ENCODE results near the gene TLE4.

Gene TLE4

DNA sequence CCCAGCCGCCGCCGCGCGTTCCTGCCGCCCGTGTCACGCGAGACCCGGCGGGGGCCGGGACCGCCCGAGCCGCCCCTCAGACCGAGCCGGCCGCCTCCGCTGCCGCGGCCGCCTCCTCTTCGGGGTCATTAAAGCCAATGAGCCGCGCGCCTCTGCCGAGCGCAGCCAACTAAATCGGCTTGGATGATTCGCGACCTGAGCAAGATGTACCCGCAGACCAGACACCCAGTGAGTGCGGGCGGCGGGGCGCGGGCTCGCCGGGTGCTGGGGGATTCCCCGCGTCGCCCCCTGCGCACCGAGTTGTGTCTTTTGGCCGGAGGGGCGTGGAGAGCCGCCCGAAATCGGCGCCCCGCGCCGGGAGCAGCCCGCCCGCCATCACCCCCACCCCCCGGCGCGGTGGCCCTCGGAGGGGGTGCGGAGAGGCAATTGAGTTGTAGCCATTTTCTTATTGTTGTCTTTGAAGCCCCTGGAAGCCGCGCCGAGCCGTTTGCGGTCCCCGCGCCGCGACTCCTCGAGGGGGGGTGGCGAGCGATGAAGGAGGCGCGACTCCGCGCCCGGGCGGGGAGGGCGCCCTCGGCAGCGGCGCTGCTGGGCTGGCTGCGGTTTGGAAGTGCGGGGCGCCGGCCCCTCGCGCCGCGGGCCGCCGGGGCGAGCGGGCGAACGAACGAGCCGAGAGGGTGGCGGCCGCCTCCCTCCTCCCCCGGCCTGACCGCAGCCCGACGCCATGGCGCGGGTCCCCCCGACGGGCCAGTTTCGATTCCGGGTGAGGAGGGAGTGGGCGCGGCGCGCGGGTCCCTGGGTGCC is 1.0 kb downstream of the TLE4 start:
- peak in 1 of 2 experiments; percentile 29 for DNase-seq

DNA sequence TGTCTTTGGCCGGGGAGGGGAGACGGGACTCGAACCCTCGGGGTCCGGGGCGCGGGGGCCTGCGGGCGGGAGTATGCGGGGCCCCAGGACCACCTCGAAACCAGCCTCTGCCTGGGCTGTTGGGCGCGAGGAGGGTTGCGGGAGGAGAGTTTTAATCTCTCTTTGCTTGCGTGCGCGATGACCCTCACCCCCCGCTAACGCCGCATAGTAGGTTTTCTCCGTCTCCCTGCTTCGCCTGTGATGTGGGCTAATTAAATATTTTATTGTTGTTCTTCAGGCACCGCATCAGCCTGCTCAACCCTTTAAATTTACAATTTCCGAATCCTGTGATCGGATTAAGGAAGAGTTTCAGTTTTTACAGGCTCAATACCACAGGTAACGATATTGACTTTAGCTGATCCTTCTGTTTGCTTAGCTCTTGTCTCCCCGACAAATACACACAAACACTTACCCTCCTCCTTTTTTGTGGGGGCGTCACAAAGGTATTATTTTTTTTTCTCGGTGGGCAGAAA is 1.7 kb downstream of the TLE4 start:
- no peak for DNase-seq

DNA sequence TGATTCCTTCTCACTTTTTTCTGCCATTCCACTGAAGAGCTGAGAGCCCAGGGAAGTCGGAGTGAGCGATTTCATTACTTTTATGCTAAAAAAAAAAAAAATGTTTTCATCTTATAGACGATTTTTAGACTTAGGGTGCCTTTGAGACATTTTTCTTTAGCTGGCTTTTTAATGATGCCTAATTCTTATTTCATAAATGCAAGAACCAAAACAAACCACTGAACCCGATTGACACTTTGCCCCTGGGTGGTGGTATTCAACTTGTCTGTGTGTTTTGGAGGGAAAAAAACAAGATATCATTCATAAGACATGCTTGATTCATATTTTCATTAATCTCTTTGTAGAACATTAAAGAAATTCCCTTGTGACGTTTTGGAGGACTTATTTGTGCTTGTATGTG is 2.4 kb downstream of the TLE4 start:
- DNase-seq: no peak

DNA sequence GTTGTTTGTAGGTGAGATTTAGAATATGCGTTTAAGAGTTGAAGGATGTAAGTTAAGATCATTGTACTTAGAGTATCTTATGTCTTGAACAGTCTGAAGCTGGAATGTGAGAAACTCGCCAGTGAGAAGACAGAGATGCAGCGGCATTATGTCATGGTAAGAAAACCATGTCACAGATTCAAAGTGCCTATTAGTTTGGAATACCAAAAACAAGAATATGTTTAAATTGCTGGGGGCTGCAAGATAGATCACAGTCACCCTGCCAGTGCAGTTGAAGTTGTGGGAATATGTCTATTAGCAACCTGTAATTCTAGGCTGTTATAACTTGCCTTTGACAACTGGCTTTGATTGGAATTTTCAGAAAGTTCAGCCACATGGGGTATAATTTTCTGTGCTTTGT is 3.0 kb downstream of the TLE4 start:
- DNase-seq: no peak

DNA sequence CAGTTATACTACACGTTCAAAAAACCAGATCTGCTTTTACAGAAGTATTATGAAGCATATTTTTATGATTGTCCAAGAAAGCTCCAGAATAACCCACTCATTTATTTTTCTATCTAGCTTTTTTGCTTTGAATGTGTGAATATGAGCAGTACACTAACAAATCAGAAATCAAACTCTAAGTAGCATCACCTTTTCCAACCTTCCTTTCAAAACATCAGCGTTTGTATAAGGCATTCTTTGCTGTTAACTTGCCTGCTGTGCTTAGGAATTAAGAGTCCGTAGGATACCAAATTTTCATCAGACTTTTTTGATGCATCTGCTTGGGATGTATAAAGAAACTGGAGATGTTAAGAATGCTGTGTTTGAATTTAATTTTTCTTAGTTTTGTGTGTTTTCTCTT is 3.8 kb downstream of the TLE4 start:
- no peak for DNase-seq

DNA sequence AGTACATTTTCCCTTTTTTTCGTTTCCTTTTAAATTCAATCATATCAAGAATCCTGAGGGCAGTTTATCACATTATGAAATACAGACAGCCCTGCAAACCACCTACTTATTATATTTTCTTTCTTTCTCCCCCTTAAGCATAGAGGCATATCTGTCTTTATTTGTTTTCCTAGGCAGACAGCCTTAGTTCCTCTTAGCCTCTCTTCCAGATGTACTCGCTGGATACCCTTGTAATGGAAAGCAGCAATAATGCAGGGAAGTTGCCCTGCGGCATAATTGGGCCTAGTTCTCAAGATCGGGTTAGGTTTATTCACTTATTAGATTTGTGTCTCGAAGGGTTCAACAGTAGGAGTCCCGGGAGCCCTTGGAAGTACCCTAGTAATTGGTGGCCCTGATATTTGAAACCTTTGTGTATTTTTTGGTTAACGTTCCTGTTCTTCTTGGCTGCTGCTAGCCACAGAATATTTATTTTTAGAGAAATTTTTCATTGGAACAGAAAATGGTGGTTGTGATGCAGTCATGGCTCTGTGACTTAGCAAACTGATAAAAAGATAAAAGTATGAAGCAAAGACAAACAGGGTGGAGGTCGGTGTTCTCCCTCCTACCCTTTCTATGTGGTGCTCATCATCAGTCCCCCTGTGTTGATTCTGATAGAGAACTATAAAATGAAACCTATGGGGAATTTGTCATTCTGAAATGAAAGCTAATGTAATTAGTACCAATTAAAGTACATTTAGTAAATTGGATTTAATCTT is 6.4 kb downstream of the TLE4 start:
- DNase-seq: no peak

DNA sequence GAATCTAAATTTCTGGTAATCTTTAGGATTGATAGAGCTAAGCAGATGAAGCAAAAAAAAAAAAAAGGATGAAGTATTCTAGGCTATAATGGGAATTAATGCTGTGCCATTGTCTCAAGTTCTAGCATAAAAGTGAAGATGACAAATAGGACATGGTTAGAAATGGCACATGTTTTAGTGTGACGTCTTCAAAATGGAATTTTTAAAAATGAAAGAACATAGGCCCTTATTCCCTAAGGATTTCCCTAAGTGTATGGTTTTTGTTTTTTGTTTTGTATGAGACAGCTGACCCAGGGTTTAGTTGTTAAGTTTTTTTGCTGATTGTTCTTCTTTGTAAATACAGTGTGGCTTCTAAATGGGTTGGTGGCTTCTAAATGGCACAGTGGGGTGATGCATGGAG is 7.1 kb downstream of the TLE4 start:
- no peak for DNase-seq

DNA sequence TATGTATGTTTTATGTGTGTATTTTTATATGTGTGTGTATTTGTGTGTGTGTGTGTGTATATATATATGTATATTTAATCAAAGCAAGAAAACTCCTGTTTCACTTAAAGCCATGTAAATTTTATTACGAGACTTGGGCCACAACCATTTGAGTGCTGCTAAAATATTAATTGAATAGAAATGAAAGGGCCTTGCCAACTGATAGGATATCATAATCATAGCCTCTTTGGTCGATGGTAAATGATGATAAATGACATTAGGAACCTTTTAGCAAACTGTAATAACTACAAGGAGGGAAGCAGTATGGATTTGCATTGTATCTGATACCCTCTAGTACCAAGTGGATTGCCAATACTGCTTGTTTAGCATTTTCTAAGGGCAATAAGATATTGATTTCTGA is 7.9 kb downstream of the TLE4 start:
- no peak for DNase-seq

DNA sequence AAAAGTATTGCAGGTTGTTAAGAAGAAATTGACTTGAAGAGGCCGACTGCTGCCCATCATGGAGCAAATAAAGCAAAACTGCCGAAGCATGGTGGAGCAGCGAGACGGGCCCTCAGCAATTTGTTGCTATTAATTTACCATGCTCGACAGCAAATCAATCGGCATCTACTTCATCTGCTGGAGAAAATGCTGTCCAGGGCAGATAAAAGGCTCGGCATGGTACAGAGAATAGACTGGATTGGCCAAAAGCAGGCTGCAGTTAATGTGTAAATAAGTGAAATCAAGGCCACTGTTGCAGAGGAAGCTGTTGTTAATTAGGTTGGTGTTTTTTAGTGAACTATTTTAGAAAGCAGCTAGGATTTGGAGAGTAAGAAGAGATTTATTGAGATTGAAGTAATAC is 8.3 kb downstream of the TLE4 start:
- DNase-seq: no peak

DNA sequence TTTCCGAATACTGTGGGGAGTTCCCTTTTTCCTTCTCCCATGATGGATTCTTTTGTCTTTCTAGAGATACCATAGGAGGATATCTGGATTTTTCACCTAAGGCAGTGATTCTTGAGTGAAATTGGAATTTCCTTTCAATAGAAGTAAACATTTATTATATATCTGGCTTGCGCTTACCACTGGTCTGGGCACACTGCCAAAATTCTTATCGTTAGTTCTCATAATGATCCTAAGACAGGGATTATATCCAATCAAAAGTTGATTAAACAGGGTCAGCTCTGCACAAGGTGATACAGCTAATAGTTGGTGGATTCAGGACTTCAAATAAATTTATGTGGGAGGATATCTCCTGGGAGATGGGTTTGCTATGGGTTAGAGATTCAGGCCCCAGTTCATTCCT is 9.6 kb downstream of the TLE4 start:
- DNase-seq: no peak

DNA sequence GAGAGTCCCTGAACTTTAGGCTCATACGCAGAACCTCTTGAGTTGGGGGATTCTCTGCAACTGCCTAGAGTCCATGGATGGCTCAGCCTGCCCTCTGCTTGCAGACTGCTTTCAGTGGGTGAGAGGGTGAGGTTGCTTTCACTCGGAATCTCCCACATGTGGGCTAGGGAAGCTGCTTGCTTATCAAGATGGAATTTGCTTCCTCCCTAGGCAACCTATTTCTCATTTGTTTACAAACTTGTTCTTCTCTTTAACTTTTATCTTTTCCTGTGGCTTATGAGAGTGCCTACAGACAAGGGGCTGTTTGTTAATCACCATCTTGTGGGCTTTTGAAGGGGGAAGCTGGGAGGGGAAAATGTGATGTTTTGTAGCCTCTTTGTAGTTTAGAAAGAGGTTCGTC is 10.0 kb downstream of the TLE4 start:
- DNase-seq: peak in 1 of 2 experiments; percentile 64

DNA sequence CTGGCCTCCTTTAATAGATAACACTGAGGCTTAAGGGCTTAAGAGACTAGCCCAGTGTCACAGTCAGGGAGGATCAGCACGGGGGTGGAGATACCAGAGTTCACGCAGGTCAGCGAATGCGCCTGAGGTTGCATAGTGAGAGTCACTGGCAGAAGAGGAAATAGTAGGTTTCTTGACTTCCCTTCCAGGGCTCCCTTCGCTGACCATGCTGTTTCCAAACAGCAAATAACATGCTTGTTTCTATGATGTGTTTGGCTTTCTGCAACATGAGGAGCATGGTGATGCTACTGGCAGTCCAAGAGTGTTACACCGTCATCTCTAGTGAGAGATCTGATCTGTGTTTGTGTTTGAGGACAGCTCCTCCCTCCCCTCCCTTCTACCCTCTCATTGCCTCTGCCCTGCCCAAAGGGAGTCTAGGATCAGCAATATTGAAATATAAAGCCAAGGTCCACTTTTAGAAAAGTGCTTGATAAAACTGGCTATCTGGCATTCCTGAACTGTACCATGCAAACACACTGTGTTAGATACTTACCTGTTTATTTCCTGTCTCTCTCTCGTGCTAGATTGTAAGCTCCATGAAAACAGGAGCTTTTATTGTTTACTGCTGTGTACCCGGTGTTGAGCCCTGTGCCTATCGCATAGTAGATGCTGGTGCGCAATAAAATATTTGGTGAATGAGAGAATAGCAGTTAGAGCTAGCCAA is 12.3 kb downstream of the TLE4 start:
- DNase-seq: no peak

DNA sequence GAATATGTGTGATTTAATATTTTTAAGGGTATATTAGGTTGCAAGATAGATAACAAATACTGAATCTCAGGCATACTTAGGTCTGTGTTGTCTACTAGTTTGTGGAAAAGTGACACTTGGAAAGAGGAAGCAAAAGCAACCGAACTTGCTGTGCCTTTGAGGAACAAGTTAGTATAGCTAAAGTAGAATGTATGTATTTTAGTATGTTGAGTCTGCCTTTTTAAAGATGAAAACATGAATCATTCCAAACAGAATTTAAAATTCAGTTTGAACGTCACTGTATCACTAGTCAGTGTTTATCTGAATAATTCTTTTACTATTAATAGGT is 12.9 kb downstream of the TLE4 start:
- no peak for DNase-seq

DNA sequence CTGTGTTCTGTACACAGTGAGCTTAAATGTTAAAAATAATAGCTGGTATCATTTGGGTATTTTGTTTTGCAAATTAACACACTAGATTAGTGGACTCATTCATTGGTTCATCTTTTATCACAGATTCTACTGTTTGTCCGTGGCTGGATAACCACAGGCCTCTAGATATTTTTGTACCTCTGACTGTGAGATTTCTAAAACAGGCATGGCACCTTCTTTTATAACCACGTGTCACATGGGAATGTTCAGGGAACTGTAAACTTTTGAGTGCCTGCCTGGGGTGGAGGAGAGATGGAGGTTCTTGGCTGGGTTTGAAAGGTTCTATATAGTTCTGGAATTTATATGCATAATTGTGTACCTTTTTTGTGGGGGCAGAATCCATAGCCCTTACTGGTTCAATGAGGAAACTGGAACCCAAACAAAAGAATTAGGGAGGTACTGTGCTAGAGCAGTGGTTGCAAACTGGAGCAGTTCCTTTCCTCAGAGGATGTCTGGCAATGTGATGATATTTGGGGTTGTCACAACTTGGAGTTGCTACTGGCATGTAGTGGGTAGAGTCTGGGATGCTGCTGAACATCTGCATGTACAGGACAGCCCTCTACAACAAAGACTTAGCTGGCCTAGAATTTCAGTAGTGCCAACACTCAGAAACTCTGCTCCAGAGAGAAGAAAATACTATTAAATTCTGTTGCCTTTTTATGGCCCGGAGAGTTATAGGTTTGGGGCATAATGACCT is 16.9 kb downstream of the TLE4 start:
- DNase-seq: no peak

DNA sequence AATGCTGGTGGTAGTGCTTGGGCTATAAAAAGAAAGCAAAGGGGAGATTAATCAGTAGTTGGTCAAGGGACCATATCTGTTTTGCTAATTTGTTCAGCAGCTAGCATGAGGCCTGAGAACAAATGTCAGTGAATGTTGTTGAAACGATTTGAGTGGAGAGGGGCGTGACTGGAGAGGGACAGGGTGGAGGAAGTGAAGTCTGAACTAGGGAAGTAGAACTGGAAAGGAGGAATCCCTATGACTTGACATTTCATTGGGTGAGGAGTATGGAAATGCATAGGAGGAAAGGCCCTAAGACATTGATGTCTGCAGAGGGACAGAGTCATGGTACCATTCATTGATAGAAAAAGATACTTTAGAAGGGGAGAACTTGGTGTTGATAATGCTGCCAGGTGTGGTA is 19.7 kb downstream of the TLE4 start:
- no peak for DNase-seq

DNA sequence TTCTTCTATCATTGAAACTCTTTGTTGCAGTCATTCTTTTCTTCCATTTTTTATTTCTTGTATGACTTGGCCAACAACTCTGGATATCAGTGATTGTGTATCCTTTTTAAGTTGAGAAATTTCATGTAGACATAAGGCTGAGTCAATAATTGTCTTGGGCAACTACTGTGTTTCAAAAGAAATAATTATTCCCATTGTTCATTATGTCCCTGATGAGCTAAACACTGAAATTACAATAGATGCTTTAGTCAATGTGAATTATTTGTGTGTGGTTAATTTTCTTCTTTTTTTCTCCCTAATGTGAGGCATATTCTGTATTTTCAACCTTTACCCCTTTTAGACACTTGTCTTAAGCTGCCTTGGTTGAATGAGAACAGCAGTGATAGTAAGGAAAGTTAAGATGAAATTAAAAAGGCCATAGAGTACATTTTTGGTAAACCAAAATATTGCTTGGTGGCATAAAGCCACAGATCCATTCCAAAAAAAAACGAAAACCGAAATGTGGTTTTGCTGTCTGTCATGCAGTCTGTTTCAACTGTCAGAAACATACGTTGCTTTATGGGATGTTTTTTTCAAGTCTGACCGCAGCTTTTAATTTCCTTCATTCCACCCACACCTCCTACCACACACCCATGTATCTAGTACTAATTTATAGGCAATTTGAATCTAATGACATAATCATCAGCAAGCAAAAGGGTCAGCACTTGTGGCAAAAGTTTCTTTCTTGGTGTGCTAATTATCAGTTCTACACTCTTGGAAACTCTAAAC is 21.1 kb downstream of the TLE4 start:
- no peak for DNase-seq

DNA sequence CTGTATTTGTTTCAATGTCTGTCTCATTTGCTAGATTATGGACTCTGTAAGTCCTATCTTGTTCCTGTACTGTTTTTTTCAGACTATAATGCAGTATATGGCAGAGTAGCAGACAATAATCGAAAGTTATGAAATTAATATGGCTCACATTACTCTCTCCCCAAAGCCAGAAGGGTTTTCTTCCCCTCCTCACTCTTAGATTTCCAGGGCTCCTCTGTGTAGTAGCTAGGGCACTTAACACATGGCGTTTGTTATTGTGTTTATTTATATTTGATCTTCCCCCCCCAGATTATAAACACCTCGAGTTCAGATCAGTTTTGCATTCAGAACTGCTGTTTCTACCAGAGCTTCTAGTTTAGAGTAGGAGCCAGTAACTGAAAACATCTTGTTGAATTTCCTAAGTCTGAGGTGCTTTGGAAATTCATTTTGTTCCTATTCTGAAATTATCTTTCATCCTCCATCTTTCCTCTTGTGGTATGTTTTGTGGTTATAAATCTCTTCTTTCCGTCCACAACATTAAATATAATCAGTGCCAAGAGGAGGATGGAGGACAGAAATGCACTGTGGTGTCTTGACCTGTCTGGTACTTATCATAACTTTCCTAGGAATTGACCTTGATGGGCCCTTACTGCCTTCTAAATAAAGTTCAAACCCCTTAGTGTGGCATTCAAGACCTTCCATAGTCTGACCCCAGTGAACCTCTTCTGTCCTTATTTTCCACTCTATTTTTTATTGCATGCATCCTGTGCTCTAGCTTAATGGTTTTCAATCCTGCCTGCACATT is 27.0 kb downstream of the TLE4 start:
- DNase-seq: no peak

DNA sequence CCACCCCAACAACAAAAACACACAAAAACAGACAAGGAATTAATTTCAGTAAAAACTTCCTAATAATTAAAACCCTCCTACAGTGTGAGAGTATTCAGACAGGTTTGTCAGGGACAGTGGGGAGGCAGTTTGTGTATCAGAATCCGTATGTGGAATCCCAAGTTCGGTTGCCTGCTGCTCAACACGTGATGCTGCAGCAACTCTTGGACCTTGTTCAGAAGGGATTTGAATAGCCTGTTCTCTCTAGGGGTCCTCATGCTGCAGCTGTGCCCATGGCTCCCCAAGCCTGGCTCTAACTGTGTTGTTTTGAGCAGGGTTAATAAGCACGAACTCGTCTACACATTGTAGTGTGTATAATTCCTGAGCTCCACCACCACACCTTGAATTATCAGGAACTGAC is 28.7 kb downstream of the TLE4 start:
- no peak for DNase-seq

DNA sequence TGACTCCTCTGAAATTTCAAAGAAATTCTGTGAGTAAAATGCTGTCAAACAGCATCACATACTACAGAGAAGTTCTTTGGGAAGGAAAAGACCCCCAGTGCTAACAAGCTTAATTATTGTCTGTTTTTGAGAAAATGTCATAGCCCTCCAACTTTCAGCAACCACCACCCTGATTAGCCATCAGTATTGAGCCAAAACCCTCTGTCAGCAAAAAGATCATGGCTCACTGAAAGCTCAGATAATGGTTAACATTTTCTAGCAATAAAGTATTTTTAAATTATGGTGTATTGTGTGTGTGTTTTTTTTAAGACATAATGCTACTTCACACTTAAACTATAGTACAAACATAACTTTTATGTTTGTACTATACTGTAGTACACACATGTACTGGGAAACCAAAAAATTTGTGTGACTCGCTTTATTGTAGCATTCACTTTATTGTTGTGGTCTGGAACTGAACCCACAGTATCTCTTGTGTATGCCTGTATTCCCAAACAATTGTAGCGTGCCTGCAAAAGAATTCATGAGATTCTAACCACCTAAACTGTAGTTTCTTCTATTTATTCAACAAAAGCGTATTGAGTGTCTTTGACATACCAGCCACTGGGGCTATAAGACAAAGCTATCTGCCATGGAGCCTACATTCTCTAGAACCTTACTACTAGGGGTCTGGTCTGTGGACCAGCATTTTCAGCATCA is 31.6 kb downstream of the TLE4 start:
- no peak for DNase-seq

DNA sequence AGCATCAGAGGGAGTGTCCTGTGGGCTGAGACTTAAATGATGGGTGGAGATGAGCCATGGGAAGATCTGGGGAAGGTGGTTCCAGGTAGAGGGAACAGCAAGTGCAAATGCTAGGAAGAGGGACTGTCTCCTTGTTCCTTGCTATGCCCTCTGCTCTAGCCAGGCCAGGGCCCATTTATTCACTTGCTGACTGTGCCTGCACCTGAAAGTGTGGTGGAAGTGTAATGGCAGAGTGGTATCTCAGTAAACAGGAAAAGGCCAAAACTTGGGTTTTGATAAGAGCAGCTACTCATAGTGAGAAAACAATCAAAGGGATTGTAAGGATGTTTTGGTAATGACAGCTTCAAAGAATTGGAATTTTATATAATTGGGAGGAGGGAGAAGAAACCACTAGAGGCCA is 32.4 kb downstream of the TLE4 start:
- DNase-seq: no peak
